ENCODE measurements around the gene KCND2.
A peak's percentile ranks its signal among the peaks of the same experiment; 100 is the strongest.
"Not testable (repeated sequence)": the region's sequence is repeated elsewhere in the genome, so short reads cannot be mapped to it uniquely, and the experiment has no call there.

The KCND2 gene

GRCh38 chr7:120272701-120273475 lies at the start of gene KCND2:
TSS of gene KCND2 (plus strand) at chr7:120273175.
- peak within 1 kb of the TSS in 2 of 21 experiments; percentile 4 to 9 for H3K27ac ChIP-seq

GRCh38 chr7:120226188-120226587 lies 46.8 kb upstream of the KCND2 start:
- H3K27ac ChIP-seq = no peak overlapping the region
- H3K4me3 ChIP-seq = no peak overlapping the region

More at GRCh38 chr7:120272701-120273475, at the start of gene KCND2:
- peak within 1 kb of the TSS; percentile 24 to 45 (median 35) for H3K4me3 ChIP-seq

GRCh38 chr7:120227255-120227654 lies 45.7 kb upstream of the KCND2 start:
- Histone ChIP-seq H3K27ac (no peak overlapping the region), H3K4me3 (no peak overlapping the region)

- H3K4me3 ChIP-seq = no peak overlapping the region
- no peak overlapping the region for H3K27ac ChIP-seq
These were observed 43.9 kb upstream of the KCND2 start for GRCh38 chr7:120229084-120229483.

- no peak overlapping the region for H3K27ac ChIP-seq
- no peak overlapping the region for H3K4me3 ChIP-seq
These were observed 39.6 kb upstream of the KCND2 start for GRCh38 chr7:120233338-120233737.

- H3K4me3 ChIP-seq, H3K27ac ChIP-seq: not testable (repeated sequence)
These were observed 32.6 kb upstream of the KCND2 start for GRCh38 chr7:120240350-120240749.

GRCh38 chr7:120241973-120242372 lies 31.0 kb upstream of the KCND2 start:
- H3K4me3 ChIP-seq = no peak overlapping the region
- no peak overlapping the region for H3K27ac ChIP-seq

GRCh38 chr7:120254845-120255244 lies 18.1 kb upstream of the KCND2 start:
- Histone ChIP-seq H3K4me3 (no peak overlapping the region), H3K27ac (no peak overlapping the region)

- H3K27ac ChIP-seq = no peak overlapping the region
- no peak overlapping the region for H3K4me3 ChIP-seq
These were observed 16.5 kb upstream of the KCND2 start for GRCh38 chr7:120256344-120257070.

GRCh38 chr7:120259386-120259785 lies 13.6 kb upstream of the KCND2 start:
- Histone ChIP-seq H3K4me3 (no peak overlapping the region), H3K27ac (no peak overlapping the region)

- H3K4me3 ChIP-seq = no peak overlapping the region
- H3K27ac ChIP-seq = no peak overlapping the region
These were observed 12.9 kb upstream of the KCND2 start for GRCh38 chr7:120260111-120260510.

GRCh38 chr7:120272261-120272660 lies 714 bp upstream of the KCND2 start:
- peak overlapping the region in 1 of 21 experiments; percentile 9 for H3K27ac ChIP-seq
- H3K4me3 ChIP-seq = peak overlapping the region; percentile 24 to 45 (median 35)

- H3K4me3 ChIP-seq = peak overlapping the region; percentile 12 to 45 (median 35)
- H3K27ac ChIP-seq = no peak overlapping the region
These were observed 551 bp downstream of the KCND2 start for GRCh38 chr7:120273476-120273975.

GRCh38 chr7:120274482-120274881 lies 1.5 kb downstream of the KCND2 start:
- Histone ChIP-seq H3K4me3 (no peak overlapping the region), H3K27ac (no peak overlapping the region)

GRCh38 chr7:120274899-120275298 lies 1.9 kb downstream of the KCND2 start:
- no peak overlapping the region for H3K4me3 ChIP-seq
- H3K27ac ChIP-seq = no peak overlapping the region

- Histone ChIP-seq H3K27ac (no peak overlapping the region), H3K4me3 (no peak overlapping the region)
These were observed 3.7 kb downstream of the KCND2 start for GRCh38 chr7:120276720-120277119.

- H3K27ac ChIP-seq = no peak overlapping the region
- no peak overlapping the region for H3K4me3 ChIP-seq
These were observed 5.8 kb downstream of the KCND2 start for GRCh38 chr7:120278773-120279172.

GRCh38 chr7:120280743-120281142 lies 7.8 kb downstream of the KCND2 start:
- H3K27ac ChIP-seq = no peak overlapping the region
- no peak overlapping the region for H3K4me3 ChIP-seq

- no peak overlapping the region for H3K4me3 ChIP-seq
- H3K27ac ChIP-seq = no peak overlapping the region
These were observed 20.1 kb downstream of the KCND2 start for GRCh38 chr7:120293027-120293426.

- no peak overlapping the region for H3K27ac ChIP-seq
- no peak overlapping the region for H3K4me3 ChIP-seq
These were observed 29.2 kb downstream of the KCND2 start for GRCh38 chr7:120302190-120302589.

- Histone ChIP-seq H3K4me3 (no peak overlapping the region), H3K27ac (no peak overlapping the region)
These were observed 30.1 kb downstream of the KCND2 start for GRCh38 chr7:120303105-120303504.
